GM12801 (cell line): ENCODE data around the gene PLAAT1.

Source experiments
- TF ChIP-seq, protein P1 (sequence below): IDR thresholded peaks from one replicate; pipeline ENCODE4 v1.5.1; 2011; ENCODE audit warnings: control low read depth; ENCODE audit not compliant: insufficient read length; ENCODE audit errors: extremely low read depth

Gene PLAAT1

DNA sequence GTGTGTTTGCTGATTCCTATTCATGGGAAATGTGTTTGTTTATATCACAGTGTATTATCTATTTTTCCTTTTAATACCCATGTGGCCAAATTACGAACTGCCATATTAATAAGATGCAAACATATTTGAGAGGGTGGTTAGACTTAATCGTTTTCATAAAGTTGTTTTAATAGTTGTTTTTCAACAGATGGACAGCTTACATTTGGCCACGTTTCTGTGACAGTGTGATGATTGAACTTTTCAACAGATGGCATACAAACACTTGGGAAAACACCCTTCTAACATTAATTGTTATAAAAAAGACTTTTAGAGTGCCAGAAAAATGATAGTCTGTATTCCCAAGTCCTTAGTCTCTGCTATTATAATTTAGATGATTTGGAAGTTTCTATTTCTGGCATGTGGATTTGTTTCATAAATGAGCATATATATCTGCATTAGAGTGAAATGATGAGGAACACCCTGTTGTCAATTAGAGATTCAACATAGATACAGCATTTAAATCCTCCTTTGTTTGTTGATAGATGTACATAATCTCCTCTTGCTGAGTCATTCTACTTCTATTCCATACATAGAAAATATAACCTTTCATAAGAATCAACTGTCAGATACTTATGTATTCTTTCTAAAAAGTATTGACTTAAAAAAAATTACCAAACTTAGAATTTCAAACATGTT, 13.1 kb downstream of the PLAAT1 start:
- TF ChIP-seq, protein P1, sequence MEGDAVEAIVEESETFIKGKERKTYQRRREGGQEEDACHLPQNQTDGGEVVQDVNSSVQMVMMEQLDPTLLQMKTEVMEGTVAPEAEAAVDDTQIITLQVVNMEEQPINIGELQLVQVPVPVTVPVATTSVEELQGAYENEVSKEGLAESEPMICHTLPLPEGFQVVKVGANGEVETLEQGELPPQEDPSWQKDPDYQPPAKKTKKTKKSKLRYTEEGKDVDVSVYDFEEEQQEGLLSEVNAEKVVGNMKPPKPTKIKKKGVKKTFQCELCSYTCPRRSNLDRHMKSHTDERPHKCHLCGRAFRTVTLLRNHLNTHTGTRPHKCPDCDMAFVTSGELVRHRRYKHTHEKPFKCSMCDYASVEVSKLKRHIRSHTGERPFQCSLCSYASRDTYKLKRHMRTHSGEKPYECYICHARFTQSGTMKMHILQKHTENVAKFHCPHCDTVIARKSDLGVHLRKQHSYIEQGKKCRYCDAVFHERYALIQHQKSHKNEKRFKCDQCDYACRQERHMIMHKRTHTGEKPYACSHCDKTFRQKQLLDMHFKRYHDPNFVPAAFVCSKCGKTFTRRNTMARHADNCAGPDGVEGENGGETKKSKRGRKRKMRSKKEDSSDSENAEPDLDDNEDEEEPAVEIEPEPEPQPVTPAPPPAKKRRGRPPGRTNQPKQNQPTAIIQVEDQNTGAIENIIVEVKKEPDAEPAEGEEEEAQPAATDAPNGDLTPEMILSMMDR: no peak

DNA sequence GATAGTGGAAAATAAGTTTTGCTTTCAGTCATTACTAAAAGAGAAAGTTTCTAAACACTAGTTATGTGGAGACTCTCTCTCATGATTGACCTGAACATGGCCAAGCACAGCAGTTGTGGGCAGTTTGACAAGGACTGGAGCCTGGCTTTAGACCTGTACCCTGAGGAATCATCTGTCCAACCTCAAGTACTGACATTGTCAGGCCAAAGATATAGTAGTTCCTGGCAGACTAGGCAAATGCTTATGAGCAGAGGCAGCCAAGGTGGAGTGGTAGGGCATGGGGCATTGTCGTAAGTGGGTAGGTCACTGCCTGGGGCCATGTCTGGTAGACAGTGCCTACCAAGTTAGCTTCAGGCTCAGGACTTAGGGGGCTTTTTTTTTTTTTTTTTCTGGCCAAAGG, 20.9 kb downstream of the PLAAT1 start:
- TF ChIP-seq, protein P1: no peak

DNA sequence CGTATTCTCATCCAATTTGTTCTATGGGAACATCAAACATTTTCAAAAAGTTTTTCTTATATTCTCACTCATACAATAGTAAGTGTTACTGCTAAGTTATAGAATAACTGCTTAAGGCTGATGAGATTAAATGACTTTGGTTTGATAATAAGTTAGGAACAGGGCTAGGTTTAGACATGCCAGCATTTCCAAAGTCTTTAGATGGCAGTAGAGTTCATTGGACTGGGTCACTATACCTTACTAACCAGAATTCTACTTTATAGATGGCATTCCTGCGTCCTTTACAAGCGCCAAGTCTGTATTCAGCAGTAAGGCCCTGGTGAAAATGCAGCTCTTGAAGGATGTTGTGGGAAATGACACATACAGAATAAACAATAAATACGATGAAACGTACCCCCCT, 21.7 kb downstream of the PLAAT1 start:
- TF ChIP-seq, protein P1: no peak

DNA sequence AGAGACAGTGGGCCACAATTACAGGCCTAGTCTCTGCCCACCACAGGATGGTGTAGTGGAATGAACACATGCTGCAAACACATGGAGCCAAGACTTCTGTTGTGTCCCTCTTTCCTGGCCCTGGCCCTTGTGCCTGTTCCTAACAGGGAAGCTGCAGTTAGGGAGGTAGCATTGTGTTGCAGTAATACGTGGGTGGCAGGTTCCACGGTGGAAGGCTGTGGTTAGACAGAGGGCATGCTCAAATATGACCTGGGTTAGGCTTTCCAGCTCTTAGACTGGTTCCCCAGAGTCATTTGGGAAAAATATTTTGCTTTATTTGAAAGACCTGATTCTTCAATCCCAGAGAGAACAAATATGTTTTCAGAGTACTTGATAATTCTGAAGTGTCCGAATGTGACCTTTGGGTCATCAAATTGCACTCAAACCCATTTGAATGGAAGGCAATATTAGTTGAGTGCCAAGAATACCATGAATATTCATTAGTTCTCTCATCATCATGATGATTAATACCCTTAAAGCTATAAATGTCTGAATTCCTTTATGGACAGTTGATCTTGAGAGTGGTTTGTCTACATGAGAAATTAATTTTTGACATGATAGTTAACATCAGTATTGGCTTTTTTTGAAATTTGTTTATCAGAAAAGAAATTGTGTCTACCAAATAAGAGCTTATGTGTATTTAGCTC, 28.5 kb downstream of the PLAAT1 start:
- TF ChIP-seq, protein P1: no peak

DNA sequence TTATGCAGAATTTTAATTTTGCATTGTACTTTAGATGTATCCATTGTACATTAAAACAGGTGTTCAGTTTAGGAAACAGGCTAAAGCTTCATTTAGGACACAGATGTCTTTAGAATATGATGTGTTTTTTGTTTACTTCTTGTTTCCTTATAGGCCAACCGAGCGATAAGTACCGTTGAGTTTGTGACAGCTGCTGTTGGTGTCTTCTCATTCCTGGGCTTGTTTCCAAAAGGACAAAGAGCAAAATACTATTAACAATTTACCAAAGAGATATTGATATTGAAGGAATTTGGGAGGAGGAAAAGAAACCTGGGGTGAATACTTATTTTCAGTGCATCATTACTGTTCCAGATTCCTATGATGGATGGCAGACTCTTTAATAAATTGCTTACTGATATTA, 29.4 kb downstream of the PLAAT1 start:
- TF ChIP-seq, protein P1: no peak

DNA sequence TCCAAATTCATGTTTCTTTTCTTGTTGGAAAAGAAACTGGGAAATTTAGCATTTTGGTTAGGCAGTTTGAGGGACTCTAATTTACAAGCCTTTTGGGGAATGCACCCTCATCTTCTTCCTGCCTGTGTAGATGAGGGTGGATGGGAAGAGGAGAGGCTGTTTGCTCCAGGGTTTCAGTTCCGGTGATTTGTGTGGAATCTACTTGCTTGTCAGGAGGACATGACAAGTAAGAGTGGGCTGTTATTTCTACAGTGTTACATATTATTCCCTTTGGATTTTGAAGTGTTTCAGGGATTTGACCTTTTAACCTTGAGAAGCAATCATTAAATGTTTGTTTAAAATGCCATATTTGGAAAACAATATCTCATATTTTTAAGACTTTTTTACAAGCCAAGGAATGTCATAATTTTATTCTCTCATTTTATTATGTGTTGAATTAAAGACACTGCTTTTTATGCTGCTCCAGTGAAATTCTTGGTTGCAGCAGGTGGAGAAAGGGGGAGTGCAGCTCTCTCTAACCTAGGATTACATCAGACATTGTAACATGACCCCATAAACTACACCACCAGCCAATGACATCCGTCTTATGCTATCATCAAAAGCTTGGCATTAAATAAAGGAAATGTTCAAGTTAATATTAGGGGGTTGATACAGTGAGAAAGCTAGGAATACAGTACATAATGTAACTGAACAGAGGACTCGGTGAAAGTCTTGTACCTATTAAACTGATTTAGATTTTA, 30.2 kb downstream of the PLAAT1 start:
- TF ChIP-seq, protein P1: no peak

DNA sequence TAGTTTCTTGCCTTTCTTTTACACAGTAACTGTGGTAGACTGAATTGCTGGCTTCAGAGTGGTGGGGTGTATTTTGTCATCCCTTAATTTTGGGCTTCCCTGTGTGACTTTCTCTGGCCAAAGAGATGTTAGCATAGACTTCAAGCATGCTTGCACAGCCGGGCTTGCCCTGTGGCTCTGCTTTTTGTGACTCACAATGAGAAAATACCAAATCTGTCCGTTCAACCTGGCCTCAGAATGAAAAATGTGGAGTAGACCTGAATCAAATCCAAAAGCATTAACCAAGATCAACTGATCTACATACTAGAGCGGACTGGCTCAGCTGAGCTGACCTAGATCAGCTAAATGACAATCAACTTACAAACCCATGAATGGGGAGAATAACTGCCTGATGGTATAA, 51.4 kb downstream of the PLAAT1 start:
- TF ChIP-seq, protein P1: no peak
